IMR-90 (cell line): ENCODE data around the gene SYMPK. TPM values are rescaled to one million over a fixed set of nuclear protein-coding genes. Genes with fewer than 3 reads are reported as not detected.

Source experiments
- ATAC-seq: fragments of 200-7000 bp; cut with Tn5 transposase; 2 replicates; pipeline ENCODE4 v1.9.1; 2020; ENCODE audit warnings: low read depth, mild to moderate bottlenecking, moderate library complexity
- BruUV-seq: library from RNA; stranded (reverse); fragments of 400-500 nt; replicated peaks from 2 replicates; lab custom pipeline; 2021; lab: Mats Ljungman, UMichigan
- CTCF ChIA-PET: fragments of 300-600 bp; formaldehyde crosslinking; extraction: SDS; loops from one replicate; lab custom pipeline; 2021; ENCODE audit warnings: antibody characterized with exemption; lab: Yijun Ruan, JAX
- POLR2A ChIA-PET: fragments of 300-600 bp; sonication (Branson Sonifier 250); formaldehyde crosslinking; loops from one replicate; lab custom pipeline; 2022; ENCODE audit warnings: antibody characterized with exemption; ENCODE audit not compliant: unreplicated experiment; lab: Charles Lee
- DNase-seq: peaks from one replicate; pipeline ENCODE4 v3.0.0; 2013
- H2AFZ ChIP-seq: replicated peaks from 2 replicates; pipeline ENCODE3; 2013; ENCODE audit warnings: low read length, mild to moderate bottlenecking; ENCODE audit not compliant: poor library complexity
- H2AK5ac ChIP-seq: 2 replicates; pipeline ENCODE4 v1.6.1; 2013; ENCODE audit warnings: low read depth, low read length, inconsistent platforms
- H2AK9ac ChIP-seq: replicated peaks from 2 replicates; pipeline ENCODE3; 2013; ENCODE audit warnings: mild to moderate bottlenecking, low read depth, low read length, moderate library complexity; ENCODE audit not compliant: poor library complexity
- H2BK120ac ChIP-seq: 2 replicates; pipeline ENCODE4 v1.6.1; 2013; ENCODE audit warnings: low read depth, low read length, inconsistent platforms
- H2BK15ac ChIP-seq: 3 replicates; pipeline ENCODE4 v1.6.1; 2013; ENCODE audit warnings: low read depth, low read length, inconsistent platforms
- H2BK20ac ChIP-seq: 2 replicates; pipeline ENCODE4 v1.6.1; 2013; ENCODE audit warnings: low read depth, mild to moderate bottlenecking, inconsistent platforms, low read length, moderate library complexity
- H2BK5ac ChIP-seq: 2 replicates; pipeline ENCODE4 v1.6.1; 2013; ENCODE audit warnings: mild to moderate bottlenecking, low read depth, low read length, inconsistent platforms; ENCODE audit not compliant: poor library complexity, severe bottlenecking
- H3K14ac ChIP-seq: replicated peaks from 2 replicates; pipeline ENCODE4 v1.6.1; 2013; ENCODE audit warnings: low read depth, low read length, inconsistent platforms
- H3K18ac ChIP-seq: 2 replicates; pipeline ENCODE4 v1.6.1; 2013; ENCODE audit warnings: low read depth, low read length, control low read depth
- H3K23ac ChIP-seq: 2 replicates; pipeline ENCODE4 v1.6.1; 2013; ENCODE audit warnings: low read depth, low read length, inconsistent platforms
- H3K27ac ChIP-seq: 2 replicates; pipeline ENCODE4 v1.5.1; 2013; ENCODE audit warnings: mild to moderate bottlenecking, control low read depth, low read length; ENCODE audit not compliant: insufficient read depth
- H3K27me3 ChIP-seq: 2 replicates; pipeline ENCODE4 v1.6.1; 2013; ENCODE audit warnings: low read length; ENCODE audit not compliant: control insufficient read depth, insufficient read depth
- H3K36me3 ChIP-seq: 2 replicates; pipeline ENCODE4 v1.6.1; 2013; ENCODE audit warnings: low read length, mixed read lengths; ENCODE audit not compliant: control insufficient read depth, insufficient read depth
- H3K4ac ChIP-seq: 2 replicates; pipeline ENCODE4 v1.6.1; 2013; ENCODE audit warnings: low read depth, low read length, inconsistent platforms
- H3K4me1 ChIP-seq: 2 replicates; pipeline ENCODE4 v1.6.1; 2013; ENCODE audit warnings: low read length, mixed read lengths; ENCODE audit not compliant: control insufficient read depth, insufficient read depth
- H3K4me2 ChIP-seq: 2 replicates; pipeline ENCODE4 v1.6.1; 2013; ENCODE audit warnings: low read depth, mild to moderate bottlenecking, control low read depth, low read length, moderate library complexity
- H3K4me3 ChIP-seq: 2 replicates; pipeline ENCODE4 v1.5.1; 2013; ENCODE audit warnings: low read depth, mild to moderate bottlenecking, control low read depth, low read length, moderate library complexity; ENCODE audit not compliant: insufficient read depth
- H3K56ac ChIP-seq: 2 replicates; pipeline ENCODE4 v1.6.1; 2013; ENCODE audit warnings: low read length, inconsistent platforms; ENCODE audit not compliant: insufficient read depth; ENCODE audit errors: extremely low read depth
- H3K79me1 ChIP-seq, 2 experiments: 2 replicates each; pipeline ENCODE4 v1.6.1; 2013; ENCODE audit warnings: low read length in 2 of 2, inconsistent platforms in 1 of 2, low read depth in 1 of 2
- H3K9ac ChIP-seq: 2 replicates; pipeline ENCODE4 v1.6.1; 2013; ENCODE audit warnings: low read depth, low read length, control low read depth
- H3K9me1 ChIP-seq: 2 replicates; pipeline ENCODE4 v1.6.1; 2013; ENCODE audit warnings: low read length, inconsistent platforms; ENCODE audit not compliant: insufficient read depth
- H3K9me3 ChIP-seq: 2 replicates; pipeline ENCODE4 v1.6.1; 2013; ENCODE audit warnings: low read length; ENCODE audit not compliant: control insufficient read depth, insufficient read depth
- H4K20me1 ChIP-seq: 2 replicates; pipeline ENCODE4 v1.6.1; 2013; ENCODE audit warnings: low read length, inconsistent platforms; ENCODE audit not compliant: insufficient read depth
- H4K5ac ChIP-seq: 2 replicates; pipeline ENCODE4 v1.6.1; 2013; ENCODE audit warnings: mild to moderate bottlenecking, low read depth, low read length, control low read depth
- H4K8ac ChIP-seq, 2 experiments: 2 replicates each; pipeline ENCODE4 v1.6.1; 2013; ENCODE audit warnings: low read depth in 2 of 2, low read length in 2 of 2, control low read depth in 1 of 2, inconsistent platforms in 1 of 2
- H4K91ac ChIP-seq: 2 replicates; pipeline ENCODE4 v1.6.1; 2013; ENCODE audit warnings: low read depth, low read length, inconsistent platforms; ENCODE audit not compliant: insufficient read depth
- BHLHE40 ChIP-seq: fragments of 150-350 bp; IDR thresholded peaks from 2 replicates; pipeline ENCODE4 v1.6.1; 2016; ENCODE audit warnings: mild to moderate bottlenecking, low read depth, low read length
- CEBPB ChIP-seq: IDR thresholded peaks from 2 replicates; pipeline ENCODE4 v1.6.1; 2012; ENCODE audit warnings: low read depth, low read length, improper control_type of control experiment
- CHD1 ChIP-seq: IDR thresholded peaks from 2 replicates; pipeline ENCODE4 v1.6.1; 2012; ENCODE audit warnings: low read depth, low read length, improper control_type of control experiment
- ELK1 ChIP-seq: fragments of 150-350 bp; IDR thresholded peaks from 2 replicates; pipeline ENCODE4 v1.6.1; 2016; ENCODE audit warnings: low read depth, mild to moderate bottlenecking, low read length, moderate library complexity, borderline replicate concordance
- MAFK ChIP-seq: IDR thresholded peaks from 2 replicates; pipeline ENCODE4 v1.6.1; 2012; ENCODE audit warnings: low read depth, low read length, improper control_type of control experiment
- MAZ ChIP-seq: IDR thresholded peaks from 2 replicates; pipeline ENCODE4 v1.6.1; 2012; ENCODE audit warnings: low read depth, mild to moderate bottlenecking, low read length, improper control_type of control experiment, moderate library complexity, borderline replicate concordance
- MXI1 ChIP-seq: IDR thresholded peaks from 2 replicates; pipeline ENCODE4 v1.6.1; 2012; ENCODE audit warnings: low read depth, mild to moderate bottlenecking, low read length, moderate library complexity, borderline replicate concordance
- NFE2L2 ChIP-seq: fragments of 150-350 bp; IDR thresholded peaks from 2 replicates; pipeline ENCODE4 v1.6.1; 2016; ENCODE audit warnings: low read depth, mild to moderate bottlenecking, low read length
- POLR2A ChIP-seq: IDR thresholded peaks from 2 replicates; pipeline ENCODE4 v1.6.1; 2012; ENCODE audit warnings: mild to moderate bottlenecking, low read depth, low read length
- RAD21 ChIP-seq: IDR thresholded peaks from 2 replicates; pipeline ENCODE4 v1.6.1; 2012; ENCODE audit warnings: low read length, improper control_type of control experiment
- RFX5 ChIP-seq: IDR thresholded peaks from 2 replicates; pipeline ENCODE4 v1.8.0; 2012; ENCODE audit warnings: low read depth, mild to moderate bottlenecking, low read length, moderate library complexity
- SMC3 ChIP-seq: fragments of 150-350 bp; IDR thresholded peaks from 2 replicates; pipeline ENCODE4 v1.6.1; 2016; ENCODE audit warnings: low read depth, mild to moderate bottlenecking, antibody characterized with exemption, low read length, moderate library complexity
- WGBS, 2 experiments: methylation state at CpG; one replicate each; pipeline versions ENCODE4 v1.1.5 to v1.1.7; 2013; ENCODE audit warnings: missing lambda C conversion rate in 2 of 2; ENCODE audit not compliant: insufficient read length in 1 of 2; ENCODE audit errors: extremely low coverage in 2 of 2; 5-methylcytosine and 5-hydroxymethylcytosine counted together
- dilution Hi-C: fragments of 300-500 bp; cut with HindIII; formaldehyde crosslinking; loops from one replicate; pipeline ENCODE4 v1.14.3; 2018; ENCODE audit warnings: low sequenced_read_pairs; ENCODE audit not compliant: unreplicated experiment
- in situ Hi-C: fragments of 300-500 bp; cut with MboI; formaldehyde crosslinking; loops from 3 replicates; pipeline ENCODE4 v1.14.3; 2019; ENCODE audit warnings: low sequenced_read_pairs, inconsistent platforms, mixed read lengths
- intact Hi-C: fragments of 100-400 bp; cut with micrococcal nuclease; formaldehyde crosslinking; loops from 2 replicates; pipeline ENCODE4 v1.10.0; 2022
- polyA plus RNA-seq, 3 experiments: library from polyadenylated mRNA; depleted of rRNA; stranded (reverse); fragments of >200 nt; gene quantifications; 2 replicates each; pipeline ENCODE4 v1.2.3, GENCODE V29; 2012; ENCODE audit warnings: low replicate concordance in 1 of 3
- total RNA-seq: library from RNA; depleted of rRNA; stranded (reverse); fragments of >200 nt; gene quantifications from 2 replicates; pipeline ENCODE4 v1.2.3, GENCODE V29; 2012
- TF ChIP-seq, protein P1 (sequence below): fragments of 150-350 bp; IDR thresholded peaks from 2 replicates; pipeline ENCODE4 v1.6.1; 2017; ENCODE audit warnings: mild to moderate bottlenecking, antibody characterized with exemption, low read length, low read depth
- TF ChIP-seq, protein P2 (sequence below): conservative IDR thresholded peaks from 2 replicates; pipeline ENCODE4 v1.5.1; 2012; ENCODE audit warnings: mild to moderate bottlenecking, low read depth, low read length, improper control_type of control experiment

The SYMPK gene
- total and polyA plus RNA-seq, 2 of the 4 experiments (the other 2 are of a cell fraction): 35.3 to 71.5 TPM

- intact Hi-C loops: no loop called here
- dilution Hi-C loops: no loop called here
- CTCF ChIA-PET: interaction anchor here (0.5 to 1.6 kb wide), 10 partner anchors 9 to 1517 kb away, joined by 3 to 7 read pairs (median 4); partner anchors contain the start of genes SIX5 and SNRPD2
- WGBS, 2 experiments: 53% methylated on average over 4 of the region's 24 CpGs; no CpG with 5 or more reads in 1 of the 2 experiments
- DNase-seq: peak; percentile 90
- Histone ChIP-seq H3K18ac (no peak overlapping the region), H3K14ac (no peak overlapping the region), H2BK120ac (no peak overlapping the region), H3K4me2 (no peak overlapping the region), H4K91ac (no peak overlapping the region), H3K79me1 (no peaks in the 10 kb centered on the region; a peak in 1 of 4 replicates), H3K4me1 (no peaks in the 10 kb centered on the region), H2AK9ac (peak overlapping the region; percentile 11), H2AK5ac (0 out of 2 replicates have a peak overlapping the region, but pooled peaks have one; percentile 23), H2BK15ac (no peak overlapping the region), H4K5ac (no peak overlapping the region), H3K4ac (peak overlapping the region; percentile 25; the same call in 1 of the 2 replicates), H2BK20ac (no peak overlapping the region), H2BK5ac (no peak overlapping the region), H3K9me3 (no peaks in the 10 kb centered on the region), H3K56ac (no peak overlapping the region), H3K4me3 (no peak overlapping the region), H3K9ac (no peak overlapping the region), H3K9me1 (no peaks in the 10 kb centered on the region), H3K27me3 (no peaks in the 10 kb centered on the region), H3K36me3 (peaks cover 32% of the 10 kb centered on the region), H4K20me1 (peaks cover 9% of the 10 kb centered on the region), H3K27ac (no peak overlapping the region), H3K23ac (0 out of 2 replicates have a peak overlapping the region, but pooled peaks have one; percentile 13), H4K8ac (peak overlapping the region in 1 of 2 experiments; percentile 36; a peak in 1 of 4 replicates), H2AFZ (no peak overlapping the region)
- no TSS peak for BruUV-seq
- peak; percentile 97 for ATAC-seq
- POLR2A ChIA-PET: interaction anchor here (0.6 kb wide), 1 partner anchor 35 kb away, joined by 14 read pairs; the partner anchor contains the start of gene DMPK
- in situ Hi-C loops: no loop called here
- TF ChIP-seq NFE2L2 (no peak), RFX5 (no peak), RAD21 (peak; percentile 68), POLR2A (no peak), CEBPB (no peak), MXI1 (0 out of 2 replicates have a peak, but pooled peaks have one; percentile 26), BHLHE40 (peak; percentile 80), SMC3 (peak; percentile 70), MAFK (no peak), ELK1 (no peak), CHD1 (no peak), MAZ (no peak)
- TF ChIP-seq, protein P1, sequence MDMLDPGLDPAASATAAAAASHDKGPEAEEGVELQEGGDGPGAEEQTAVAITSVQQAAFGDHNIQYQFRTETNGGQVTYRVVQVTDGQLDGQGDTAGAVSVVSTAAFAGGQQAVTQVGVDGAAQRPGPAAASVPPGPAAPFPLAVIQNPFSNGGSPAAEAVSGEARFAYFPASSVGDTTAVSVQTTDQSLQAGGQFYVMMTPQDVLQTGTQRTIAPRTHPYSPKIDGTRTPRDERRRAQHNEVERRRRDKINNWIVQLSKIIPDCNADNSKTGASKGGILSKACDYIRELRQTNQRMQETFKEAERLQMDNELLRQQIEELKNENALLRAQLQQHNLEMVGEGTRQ: peak; percentile 91
- TF ChIP-seq, protein P2, sequence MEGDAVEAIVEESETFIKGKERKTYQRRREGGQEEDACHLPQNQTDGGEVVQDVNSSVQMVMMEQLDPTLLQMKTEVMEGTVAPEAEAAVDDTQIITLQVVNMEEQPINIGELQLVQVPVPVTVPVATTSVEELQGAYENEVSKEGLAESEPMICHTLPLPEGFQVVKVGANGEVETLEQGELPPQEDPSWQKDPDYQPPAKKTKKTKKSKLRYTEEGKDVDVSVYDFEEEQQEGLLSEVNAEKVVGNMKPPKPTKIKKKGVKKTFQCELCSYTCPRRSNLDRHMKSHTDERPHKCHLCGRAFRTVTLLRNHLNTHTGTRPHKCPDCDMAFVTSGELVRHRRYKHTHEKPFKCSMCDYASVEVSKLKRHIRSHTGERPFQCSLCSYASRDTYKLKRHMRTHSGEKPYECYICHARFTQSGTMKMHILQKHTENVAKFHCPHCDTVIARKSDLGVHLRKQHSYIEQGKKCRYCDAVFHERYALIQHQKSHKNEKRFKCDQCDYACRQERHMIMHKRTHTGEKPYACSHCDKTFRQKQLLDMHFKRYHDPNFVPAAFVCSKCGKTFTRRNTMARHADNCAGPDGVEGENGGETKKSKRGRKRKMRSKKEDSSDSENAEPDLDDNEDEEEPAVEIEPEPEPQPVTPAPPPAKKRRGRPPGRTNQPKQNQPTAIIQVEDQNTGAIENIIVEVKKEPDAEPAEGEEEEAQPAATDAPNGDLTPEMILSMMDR: peak; percentile 99
These were observed 45.8 kb downstream of the SYMPK start for GRCh38 chr19:45817010-45817724.
